WTC11 (cell line): ENCODE data around the gene PHKB. TPM values are rescaled to one million over a fixed set of nuclear protein-coding genes. Genes with fewer than 3 reads are reported as not detected.

Source experiments
- ATAC-seq: fragments of 200-7000 bp; cut with Tn5 transposase; 2 replicates; pipeline ENCODE4 v1.10.0; 2021; ENCODE audit warnings: mild to moderate bottlenecking, moderate library complexity
- CTCF ChIA-PET: fragments of 300-600 bp; sonication (Branson Sonifier 250); formaldehyde crosslinking; loops from one replicate; lab custom pipeline; 2021; ENCODE audit warnings: antibody characterized with exemption; lab: Charles Lee
- POLR2A ChIA-PET: fragments of 350-600 bp; sonication (Branson Sonifier 250); formaldehyde crosslinking; loops from one replicate; lab custom pipeline; 2021; ENCODE audit warnings: antibody characterized with exemption; lab: Charles Lee
- DNase-seq: peaks from one replicate; pipeline ENCODE4 v3.0.0; 2021; ENCODE audit warnings: low spot score
- H3K27ac Mint-ChIP-seq: 2 replicates; pipeline ENCODE4 v1.8.0; 2021; ENCODE audit warnings: mixed read lengths
- H3K27me3 Mint-ChIP-seq: 2 replicates; pipeline ENCODE4 v1.8.0; 2021; ENCODE audit warnings: low read depth, mild to moderate bottlenecking, moderate library complexity, mixed read lengths
- H3K36me3 Mint-ChIP-seq: 2 replicates; pipeline ENCODE4 v1.8.0; 2021; ENCODE audit warnings: mixed read lengths
- H3K4me1 Mint-ChIP-seq: 2 replicates; pipeline ENCODE4 v1.8.0; 2022; ENCODE audit warnings: mixed read lengths
- H3K4me3 Mint-ChIP-seq: 2 replicates; pipeline ENCODE4 v1.8.0; 2021; ENCODE audit warnings: mild to moderate bottlenecking, moderate library complexity, mixed read lengths
- H3K9me3 Mint-ChIP-seq: 2 replicates; pipeline ENCODE4 v1.8.0; 2021; ENCODE audit warnings: mixed read lengths
- ATF1 ChIP-seq: sonication (generic); formaldehyde crosslinking; IDR thresholded peaks from 2 replicates; pipeline ENCODE4 v1.8.1; 2023; ENCODE audit warnings: mild to moderate bottlenecking, moderate library complexity, missing genetic modification reagents
- CBFB ChIP-seq: sonication (generic); formaldehyde crosslinking; IDR thresholded peaks from 2 replicates; pipeline ENCODE4 v1.8.1; 2022; ENCODE audit warnings: mild to moderate bottlenecking, low read depth, missing genetic modification reagents
- CREM ChIP-seq: sonication (generic); formaldehyde crosslinking; IDR thresholded peaks from 2 replicates; pipeline ENCODE4 v1.8.1; 2022; ENCODE audit warnings: mild to moderate bottlenecking, missing genetic modification reagents, moderate library complexity
- FOXJ3 ChIP-seq: sonication (generic); formaldehyde crosslinking; IDR thresholded peaks from 2 replicates; pipeline ENCODE4 v1.9.0; 2021; ENCODE audit warnings: missing genetic modification reagents, mild to moderate bottlenecking, borderline replicate concordance
- JAZF1 ChIP-seq: fragments of 250-450 bp; sonication (Bioruptor Pico); IDR thresholded peaks from 2 replicates; pipeline ENCODE4 v1.9.0; 2021; ENCODE audit warnings: moderate library complexity, mild to moderate bottlenecking, inconsistent platforms
- MXD4 ChIP-seq: fragments of 250-450 bp; sonication (Bioruptor Pico); IDR thresholded peaks from 2 replicates; pipeline ENCODE4 v1.8.0; 2021; ENCODE audit warnings: mild to moderate bottlenecking, moderate library complexity, borderline replicate concordance
- PRRX2 ChIP-seq: fragments of 250-450 bp; sonication (Bioruptor Pico); IDR thresholded peaks from 2 replicates; pipeline ENCODE4 v1.8.0; 2021; ENCODE audit warnings: mild to moderate bottlenecking
- SMAD4 ChIP-seq: sonication (generic); formaldehyde crosslinking; IDR thresholded peaks from 2 replicates; pipeline ENCODE4 v1.8.0; 2022; ENCODE audit warnings: mild to moderate bottlenecking, missing genetic modification reagents
- TCF7 ChIP-seq: sonication (generic); formaldehyde crosslinking; IDR thresholded peaks from 2 replicates; pipeline ENCODE4 v1.8.0; 2022; ENCODE audit warnings: mild to moderate bottlenecking, low read depth, missing genetic modification reagents, moderate library complexity
- TEAD1 ChIP-seq: sonication (generic); formaldehyde crosslinking; IDR thresholded peaks from 2 replicates; pipeline ENCODE4 v1.8.0; 2022; ENCODE audit warnings: mild to moderate bottlenecking, missing genetic modification reagents
- TEAD4 ChIP-seq: sonication (generic); formaldehyde crosslinking; IDR thresholded peaks from 2 replicates; pipeline ENCODE4 v1.8.0; 2022; ENCODE audit warnings: mild to moderate bottlenecking, missing genetic modification reagents
- ZNF121 ChIP-seq: sonication (generic); formaldehyde crosslinking; IDR thresholded peaks from 2 replicates; pipeline ENCODE4 v1.8.0; 2023; ENCODE audit warnings: missing genetic modification reagents
- ZNF416 ChIP-seq: fragments of 250-450 bp; sonication (Bioruptor Pico); IDR thresholded peaks from 2 replicates; pipeline ENCODE4 v1.9.0; 2021; ENCODE audit warnings: mild to moderate bottlenecking, inconsistent platforms
- ZNF423 ChIP-seq: fragments of 250-450 bp; sonication (Bioruptor Pico); IDR thresholded peaks from 2 replicates; pipeline ENCODE4 v2.1.2; 2022; ENCODE audit warnings: mild to moderate bottlenecking, moderate library complexity
- total RNA-seq: library from RNA; stranded (reverse); gene quantifications from 3 replicates; pipeline ENCODE4 v1.2.3, GENCODE V29; 2021
- TF ChIP-seq, protein P1 (sequence below): fragments of 200-600 bp; IDR thresholded peaks from 2 replicates; pipeline ENCODE4 v1.8.0; 2022; ENCODE audit warnings: antibody characterized with exemption
- TF ChIP-seq, protein P2 (sequence below): sonication (generic); formaldehyde crosslinking; IDR thresholded peaks from 2 replicates; pipeline ENCODE4 v1.8.1; 2023; ENCODE audit warnings: mild to moderate bottlenecking, missing genetic modification reagents, moderate library complexity
- TF ChIP-seq, protein P3 (sequence below): sonication (generic); formaldehyde crosslinking; IDR thresholded peaks from 2 replicates; pipeline ENCODE4 v1.8.0; 2022; ENCODE audit warnings: mild to moderate bottlenecking, missing genetic modification reagents
- TF ChIP-seq, protein P4 (sequence below): fragments of 250-450 bp; sonication (Bioruptor Pico); conservative IDR thresholded peaks from 2 replicates; pipeline ENCODE4 v1.9.0; 2021; ENCODE audit warnings: mild to moderate bottlenecking
- TF ChIP-seq, protein P5 (sequence below): sonication (generic); formaldehyde crosslinking; conservative IDR thresholded peaks from 2 replicates; pipeline ENCODE4 v1.8.1; 2022; ENCODE audit warnings: mild to moderate bottlenecking, missing genetic modification reagents
- TF ChIP-seq, protein P6 (sequence below): sonication (generic); formaldehyde crosslinking; IDR thresholded peaks from 2 replicates; pipeline ENCODE4 v1.8.1; 2023; ENCODE audit warnings: mild to moderate bottlenecking, missing genetic modification reagents, borderline replicate concordance
- TF ChIP-seq, protein P7 (sequence below): fragments of 250-450 bp; sonication (Bioruptor Pico); IDR thresholded peaks from 2 replicates; pipeline ENCODE4 v1.9.0; 2021; ENCODE audit warnings: mild to moderate bottlenecking

PHKB gene
- total RNA-seq, 1 experiment from 2014 or later = 43.9 TPM

DNA sequence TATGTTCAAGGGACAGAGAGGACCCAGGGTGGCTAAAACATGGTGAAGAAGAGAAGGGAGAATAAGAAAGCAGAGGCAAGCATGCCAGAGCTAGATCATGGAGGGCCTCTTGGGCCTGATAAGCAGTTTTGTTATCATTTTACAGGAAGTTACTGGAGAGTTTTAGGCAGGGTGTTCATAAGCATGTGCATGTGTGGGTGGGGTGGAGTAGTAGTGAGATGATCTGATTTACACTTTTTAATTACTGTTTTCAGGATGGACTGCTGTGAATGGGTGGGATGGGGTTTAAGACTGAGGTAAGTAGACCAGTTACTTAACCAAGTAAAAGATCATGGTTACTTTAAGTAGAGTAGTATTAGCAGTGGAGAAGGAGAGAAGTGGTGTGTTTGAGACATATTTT lies 173.6 kb downstream of the PHKB start:
- no peak for ATAC-seq
- no peak for TF ChIP-seq TEAD4
- TF ChIP-seq, protein P1, sequence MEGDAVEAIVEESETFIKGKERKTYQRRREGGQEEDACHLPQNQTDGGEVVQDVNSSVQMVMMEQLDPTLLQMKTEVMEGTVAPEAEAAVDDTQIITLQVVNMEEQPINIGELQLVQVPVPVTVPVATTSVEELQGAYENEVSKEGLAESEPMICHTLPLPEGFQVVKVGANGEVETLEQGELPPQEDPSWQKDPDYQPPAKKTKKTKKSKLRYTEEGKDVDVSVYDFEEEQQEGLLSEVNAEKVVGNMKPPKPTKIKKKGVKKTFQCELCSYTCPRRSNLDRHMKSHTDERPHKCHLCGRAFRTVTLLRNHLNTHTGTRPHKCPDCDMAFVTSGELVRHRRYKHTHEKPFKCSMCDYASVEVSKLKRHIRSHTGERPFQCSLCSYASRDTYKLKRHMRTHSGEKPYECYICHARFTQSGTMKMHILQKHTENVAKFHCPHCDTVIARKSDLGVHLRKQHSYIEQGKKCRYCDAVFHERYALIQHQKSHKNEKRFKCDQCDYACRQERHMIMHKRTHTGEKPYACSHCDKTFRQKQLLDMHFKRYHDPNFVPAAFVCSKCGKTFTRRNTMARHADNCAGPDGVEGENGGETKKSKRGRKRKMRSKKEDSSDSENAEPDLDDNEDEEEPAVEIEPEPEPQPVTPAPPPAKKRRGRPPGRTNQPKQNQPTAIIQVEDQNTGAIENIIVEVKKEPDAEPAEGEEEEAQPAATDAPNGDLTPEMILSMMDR = no peak
- TF ChIP-seq, all 79 proteins: peak for 0
- Mint-ChIP-seq H3K4me1 (peaks cover 7% of the 10 kb centered on the region), H3K27me3 (no peaks in the 10 kb centered on the region), H3K27ac (no peak overlapping the region), H3K4me3 (no peak overlapping the region), H3K9me3 (peaks cover 3% of the 10 kb centered on the region; the same call in 1 of the 2 replicates), H3K36me3 (peaks cover 3% of the 10 kb centered on the region; the same call in 1 of the 2 replicates)
- CTCF ChIA-PET = no interaction called here
- no peak for DNase-seq
- POLR2A ChIA-PET = no interaction called here

DNA sequence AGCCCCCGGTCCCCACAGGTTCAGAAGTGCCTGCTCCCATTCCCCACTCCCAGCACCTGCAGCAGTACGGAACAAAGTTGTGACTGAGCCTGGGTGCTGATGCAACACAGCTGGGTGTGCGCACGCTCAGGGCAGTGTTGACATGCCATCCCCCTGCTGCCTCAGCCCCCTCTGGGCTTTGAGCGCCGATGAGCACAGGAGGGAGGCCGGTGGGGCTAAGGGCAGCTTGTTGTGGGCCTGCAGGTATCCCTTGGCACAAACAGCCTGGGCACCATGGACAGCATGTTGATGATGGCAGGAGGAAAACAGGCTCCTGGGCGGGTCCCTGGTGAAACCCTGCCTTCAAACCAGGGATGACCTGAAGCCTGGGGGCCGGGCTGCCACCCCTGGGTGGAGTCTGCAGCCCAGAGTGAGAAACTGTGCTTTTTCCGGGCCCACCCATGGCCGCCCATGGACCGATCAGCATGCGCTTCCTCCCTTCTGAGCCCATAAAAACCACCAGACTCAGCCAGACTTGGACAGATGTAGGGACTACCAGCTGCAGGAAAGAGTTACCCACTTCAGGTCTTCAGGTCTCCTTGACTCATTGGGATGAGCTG lies 175.5 kb downstream of the PHKB start:
- H3K9me3 Mint-ChIP-seq = peaks cover 2% of the 10 kb centered on the region; the same call in 1 of the 2 replicates
- no peak overlapping the region for H3K27ac Mint-ChIP-seq
- peaks cover 2% of the 10 kb centered on the region; the same call in 1 of the 2 replicates for H3K36me3 Mint-ChIP-seq
- TF ChIP-seq ATF1 (CRISPR knock-in tag) = no peak
- TF ChIP-seq TCF7 (CRISPR knock-in tag) = no peak
- TF ChIP-seq TEAD1 (CRISPR knock-in tag) = no peak
- no peak for TF ChIP-seq ZNF416 (CRISPR knock-in tag)
- TF ChIP-seq, protein P2, sequence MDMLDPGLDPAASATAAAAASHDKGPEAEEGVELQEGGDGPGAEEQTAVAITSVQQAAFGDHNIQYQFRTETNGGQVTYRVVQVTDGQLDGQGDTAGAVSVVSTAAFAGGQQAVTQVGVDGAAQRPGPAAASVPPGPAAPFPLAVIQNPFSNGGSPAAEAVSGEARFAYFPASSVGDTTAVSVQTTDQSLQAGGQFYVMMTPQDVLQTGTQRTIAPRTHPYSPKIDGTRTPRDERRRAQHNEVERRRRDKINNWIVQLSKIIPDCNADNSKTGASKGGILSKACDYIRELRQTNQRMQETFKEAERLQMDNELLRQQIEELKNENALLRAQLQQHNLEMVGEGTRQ (CRISPR knock-in tag) = no peak
- no peak for TF ChIP-seq TEAD4
- no peak for TF ChIP-seq JAZF1 (CRISPR knock-in tag)
- TF ChIP-seq, protein P3, sequence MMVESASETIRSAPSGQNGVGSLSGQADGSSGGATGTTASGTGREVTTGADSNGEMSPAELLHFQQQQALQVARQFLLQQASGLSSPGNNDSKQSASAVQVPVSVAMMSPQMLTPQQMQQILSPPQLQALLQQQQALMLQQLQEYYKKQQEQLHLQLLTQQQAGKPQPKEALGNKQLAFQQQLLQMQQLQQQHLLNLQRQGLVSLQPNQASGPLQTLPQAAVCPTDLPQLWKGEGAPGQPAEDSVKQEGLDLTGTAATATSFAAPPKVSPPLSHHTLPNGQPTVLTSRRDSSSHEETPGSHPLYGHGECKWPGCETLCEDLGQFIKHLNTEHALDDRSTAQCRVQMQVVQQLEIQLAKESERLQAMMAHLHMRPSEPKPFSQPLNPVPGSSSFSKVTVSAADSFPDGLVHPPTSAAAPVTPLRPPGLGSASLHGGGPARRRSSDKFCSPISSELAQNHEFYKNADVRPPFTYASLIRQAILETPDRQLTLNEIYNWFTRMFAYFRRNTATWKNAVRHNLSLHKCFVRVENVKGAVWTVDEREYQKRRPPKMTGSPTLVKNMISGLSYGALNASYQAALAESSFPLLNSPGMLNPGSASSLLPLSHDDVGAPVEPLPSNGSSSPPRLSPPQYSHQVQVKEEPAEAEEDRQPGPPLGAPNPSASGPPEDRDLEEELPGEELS (CRISPR knock-in tag) = no peak
- TF ChIP-seq ZNF121 (CRISPR knock-in tag) = no peak
- TF ChIP-seq ZNF423 (CRISPR knock-in tag) = no peak
- POLR2A ChIA-PET = no interaction called here
- H3K4me3 Mint-ChIP-seq = no peak overlapping the region
- CTCF ChIA-PET = no interaction called here
- no peaks in the 10 kb centered on the region for H3K27me3 Mint-ChIP-seq
- no peak for DNase-seq
- H3K4me1 Mint-ChIP-seq = peaks cover 3% of the 10 kb centered on the region
- ATAC-seq = no peak

DNA sequence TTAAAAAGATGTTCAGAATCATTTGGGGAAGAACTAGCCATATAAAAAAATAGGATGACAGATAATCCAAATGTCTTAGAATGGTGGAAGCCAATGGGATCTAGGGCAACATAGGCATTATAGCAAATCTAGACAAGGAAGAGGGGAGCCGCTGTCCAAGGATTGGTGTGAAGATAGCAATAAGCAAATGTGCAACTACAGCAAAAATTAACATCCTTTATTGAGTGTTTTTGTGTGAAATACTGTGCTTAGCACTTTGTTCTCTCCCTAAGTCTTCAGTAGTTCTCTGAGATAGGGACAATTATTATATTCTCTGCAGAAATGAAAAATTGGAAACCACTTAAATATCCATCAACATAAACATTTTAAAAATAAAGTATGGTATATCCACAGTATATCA lies 177.0 kb downstream of the PHKB start:
- ChIA-PET CTCF (no interaction called here), POLR2A (no interaction called here)
- Mint-ChIP-seq H3K4me1 (peaks cover 3% of the 10 kb centered on the region), H3K36me3 (no peaks in the 10 kb centered on the region), H3K27me3 (no peaks in the 10 kb centered on the region), H3K4me3 (no peak overlapping the region), H3K27ac (no peak overlapping the region), H3K9me3 (no peaks in the 10 kb centered on the region)
- ATAC-seq (no peak), DNase-seq (no peak)
- TF ChIP-seq, protein P4, sequence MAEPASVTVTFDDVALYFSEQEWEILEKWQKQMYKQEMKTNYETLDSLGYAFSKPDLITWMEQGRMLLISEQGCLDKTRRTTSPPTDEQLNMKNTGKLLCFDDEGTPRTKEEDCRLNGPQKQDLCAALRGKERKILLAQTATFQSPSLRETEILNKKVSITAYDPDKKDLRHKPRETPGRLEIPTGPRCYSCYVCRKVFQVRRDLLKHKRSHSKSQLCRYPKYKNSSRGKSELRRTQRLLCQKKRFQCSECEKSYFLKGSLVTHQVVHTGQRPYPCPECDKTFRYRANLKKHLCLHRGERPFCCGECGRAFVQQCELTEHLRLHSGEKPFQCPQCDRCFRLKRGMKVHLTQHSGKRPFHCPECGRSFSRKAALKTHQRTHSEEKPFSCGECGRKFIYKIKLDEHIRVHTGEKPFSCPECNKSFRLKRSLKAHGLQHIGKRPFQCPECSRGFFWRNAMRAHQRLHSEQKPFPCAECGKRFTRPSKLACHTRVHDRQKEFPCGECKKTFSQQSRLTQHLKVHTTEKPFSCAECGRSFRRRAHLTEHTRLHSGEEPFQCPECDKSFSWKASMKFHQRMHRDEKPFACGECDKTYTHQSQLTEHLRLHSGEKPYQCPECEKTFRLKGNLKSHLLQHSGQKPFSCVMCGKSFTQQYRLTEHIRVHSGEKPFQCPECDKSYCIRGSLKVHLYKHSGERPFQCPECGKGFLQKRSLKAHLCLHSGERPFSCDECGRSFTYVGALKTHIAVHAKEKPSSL (CRISPR knock-in tag) = no peak
- TF ChIP-seq, protein P5, sequence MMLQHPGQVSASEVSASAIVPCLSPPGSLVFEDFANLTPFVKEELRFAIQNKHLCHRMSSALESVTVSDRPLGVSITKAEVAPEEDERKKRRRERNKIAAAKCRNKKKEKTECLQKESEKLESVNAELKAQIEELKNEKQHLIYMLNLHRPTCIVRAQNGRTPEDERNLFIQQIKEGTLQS (CRISPR knock-in tag) = no peak
- no peak for TF ChIP-seq ZNF416 (CRISPR knock-in tag)
- TF ChIP-seq PRRX2 (CRISPR knock-in tag) = no peak
- no peak for TF ChIP-seq MXD4 (CRISPR knock-in tag)
- TF ChIP-seq SMAD4 = no peak
- TF ChIP-seq TCF7 (CRISPR knock-in tag) = no peak
- TF ChIP-seq, protein P6, sequence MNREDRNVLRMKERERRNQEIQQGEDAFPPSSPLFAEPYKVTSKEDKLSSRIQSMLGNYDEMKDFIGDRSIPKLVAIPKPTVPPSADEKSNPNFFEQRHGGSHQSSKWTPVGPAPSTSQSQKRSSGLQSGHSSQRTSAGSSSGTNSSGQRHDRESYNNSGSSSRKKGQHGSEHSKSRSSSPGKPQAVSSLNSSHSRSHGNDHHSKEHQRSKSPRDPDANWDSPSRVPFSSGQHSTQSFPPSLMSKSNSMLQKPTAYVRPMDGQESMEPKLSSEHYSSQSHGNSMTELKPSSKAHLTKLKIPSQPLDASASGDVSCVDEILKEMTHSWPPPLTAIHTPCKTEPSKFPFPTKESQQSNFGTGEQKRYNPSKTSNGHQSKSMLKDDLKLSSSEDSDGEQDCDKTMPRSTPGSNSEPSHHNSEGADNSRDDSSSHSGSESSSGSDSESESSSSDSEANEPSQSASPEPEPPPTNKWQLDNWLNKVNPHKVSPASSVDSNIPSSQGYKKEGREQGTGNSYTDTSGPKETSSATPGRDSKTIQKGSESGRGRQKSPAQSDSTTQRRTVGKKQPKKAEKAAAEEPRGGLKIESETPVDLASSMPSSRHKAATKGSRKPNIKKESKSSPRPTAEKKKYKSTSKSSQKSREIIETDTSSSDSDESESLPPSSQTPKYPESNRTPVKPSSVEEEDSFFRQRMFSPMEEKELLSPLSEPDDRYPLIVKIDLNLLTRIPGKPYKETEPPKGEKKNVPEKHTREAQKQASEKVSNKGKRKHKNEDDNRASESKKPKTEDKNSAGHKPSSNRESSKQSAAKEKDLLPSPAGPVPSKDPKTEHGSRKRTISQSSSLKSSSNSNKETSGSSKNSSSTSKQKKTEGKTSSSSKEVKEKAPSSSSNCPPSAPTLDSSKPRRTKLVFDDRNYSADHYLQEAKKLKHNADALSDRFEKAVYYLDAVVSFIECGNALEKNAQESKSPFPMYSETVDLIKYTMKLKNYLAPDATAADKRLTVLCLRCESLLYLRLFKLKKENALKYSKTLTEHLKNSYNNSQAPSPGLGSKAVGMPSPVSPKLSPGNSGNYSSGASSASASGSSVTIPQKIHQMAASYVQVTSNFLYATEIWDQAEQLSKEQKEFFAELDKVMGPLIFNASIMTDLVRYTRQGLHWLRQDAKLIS (CRISPR knock-in tag) = no peak
- TF ChIP-seq CBFB (CRISPR knock-in tag) = no peak
- TF ChIP-seq CREM (CRISPR knock-in tag) = no peak
- no peak for TF ChIP-seq FOXJ3 (CRISPR knock-in tag)
- TF ChIP-seq, protein P7, sequence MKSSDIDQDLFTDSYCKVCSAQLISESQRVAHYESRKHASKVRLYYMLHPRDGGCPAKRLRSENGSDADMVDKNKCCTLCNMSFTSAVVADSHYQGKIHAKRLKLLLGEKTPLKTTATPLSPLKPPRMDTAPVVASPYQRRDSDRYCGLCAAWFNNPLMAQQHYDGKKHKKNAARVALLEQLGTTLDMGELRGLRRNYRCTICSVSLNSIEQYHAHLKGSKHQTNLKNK (CRISPR knock-in tag) = no peak
